HG03460 (cell line): ENCODE data around the gene TNRC6A.
"Not testable (repeated sequence)": the region's sequence is repeated elsewhere in the genome, so short reads cannot be mapped to it uniquely, and the experiment has no call there.

Experiments
- ATAC-seq: cut with Tn5 transposase; IDR thresholded peaks from one replicate; pipeline ENCODE4 v1.9.1; 2021; ENCODE audit not compliant: unreplicated experiment

TNRC6A gene

DNA sequence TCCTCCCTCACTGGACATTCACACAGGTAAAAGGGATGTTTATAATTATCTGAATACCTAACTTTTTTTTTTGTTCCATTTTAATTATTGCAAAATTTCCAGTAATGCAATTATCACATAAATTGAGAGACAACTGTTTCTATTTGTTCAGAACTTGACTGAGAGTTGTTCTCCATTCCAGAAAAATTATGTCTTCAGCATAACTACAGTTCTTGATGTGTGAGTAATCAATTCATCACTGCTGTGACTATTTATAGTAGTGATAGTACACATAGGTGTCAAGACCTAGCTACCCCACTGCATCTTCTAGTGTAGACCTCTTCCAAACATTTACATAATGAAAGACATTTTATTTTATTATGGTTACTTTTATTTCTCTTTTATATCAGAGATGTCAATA lies 5.8 kb upstream of the TNRC6A start:
- ATAC-seq = no peak

DNA sequence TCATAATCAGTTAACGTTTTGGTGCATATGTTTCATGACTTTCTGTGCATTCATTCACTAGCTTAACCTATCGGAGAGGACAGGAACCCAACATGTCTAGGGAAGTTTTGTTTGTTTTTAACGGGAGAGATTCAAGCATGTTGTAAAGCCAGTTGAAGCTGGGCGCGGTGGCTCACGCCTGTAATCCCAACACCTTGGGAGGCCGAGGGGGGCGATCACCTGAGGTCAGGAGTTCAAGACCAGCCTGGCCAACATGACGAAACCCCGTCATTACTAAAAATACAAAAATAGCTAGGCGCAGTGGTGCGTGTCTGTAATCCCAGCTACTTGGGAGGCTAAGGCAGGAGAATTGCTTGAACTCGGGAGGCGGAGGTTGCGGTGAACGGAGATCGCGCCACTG lies 1.4 kb upstream of the TNRC6A start:
- ATAC-seq = no peak

DNA sequence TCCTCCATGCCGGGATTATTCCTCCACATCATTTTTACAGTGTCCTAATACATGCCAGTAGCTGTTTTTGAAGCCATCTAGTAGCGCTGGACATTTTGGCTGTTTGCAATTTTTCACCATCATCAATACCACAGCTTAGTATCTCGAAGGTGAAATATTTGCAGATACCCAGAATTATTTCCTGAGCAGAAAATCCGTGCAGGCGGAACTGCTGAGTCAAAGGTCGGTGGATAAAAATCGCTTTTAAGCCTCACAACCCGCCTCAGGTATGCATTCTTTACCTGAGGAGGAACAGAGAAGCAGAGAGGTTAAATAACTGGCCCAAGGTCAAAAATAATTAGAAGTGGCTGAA lies 584 bp upstream of the TNRC6A start:
- no peak for ATAC-seq

DNA sequence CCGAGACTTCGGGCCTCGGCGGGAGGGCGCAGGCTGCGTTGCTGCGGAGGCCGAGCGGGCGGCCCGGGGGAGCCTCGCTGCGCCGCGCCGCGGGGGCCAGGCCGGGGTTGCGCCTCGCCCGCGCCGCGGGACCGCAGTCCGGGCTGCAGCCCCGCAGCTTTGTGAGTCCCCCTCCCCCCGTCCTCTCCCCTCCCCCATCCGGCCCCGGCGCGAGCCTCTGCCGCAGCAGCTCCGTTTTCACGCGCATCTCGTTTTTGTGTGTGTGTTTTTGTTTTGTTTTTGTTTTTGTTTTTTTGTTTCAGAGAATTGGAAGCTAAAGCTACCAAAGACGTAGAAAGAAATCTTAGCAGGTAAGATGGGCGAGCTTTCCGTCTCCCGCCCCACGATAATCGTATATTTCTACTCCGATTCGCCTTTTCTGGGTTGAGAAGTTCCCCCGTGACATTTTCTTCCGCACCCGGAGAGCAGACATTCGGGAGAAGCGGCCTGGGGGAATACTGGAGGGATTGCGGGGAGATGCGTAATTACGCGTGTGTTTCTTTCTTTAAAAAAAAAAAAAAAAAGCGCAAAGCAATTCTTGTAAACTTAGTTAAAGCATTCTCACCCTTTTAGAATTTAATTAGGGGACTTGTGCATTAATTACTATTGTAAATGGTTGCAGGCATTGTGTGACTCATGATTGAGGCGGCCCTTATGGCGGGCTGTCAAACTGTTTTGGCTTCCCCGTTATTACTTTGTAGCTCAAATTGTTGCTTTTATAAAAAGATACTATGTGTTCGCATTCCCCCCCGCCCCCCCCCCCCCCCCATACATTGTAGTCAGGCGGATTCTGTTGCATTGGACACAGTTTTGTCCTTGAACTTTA lies 732 bp downstream of the TNRC6A start:
- peak; percentile 35 for ATAC-seq

DNA sequence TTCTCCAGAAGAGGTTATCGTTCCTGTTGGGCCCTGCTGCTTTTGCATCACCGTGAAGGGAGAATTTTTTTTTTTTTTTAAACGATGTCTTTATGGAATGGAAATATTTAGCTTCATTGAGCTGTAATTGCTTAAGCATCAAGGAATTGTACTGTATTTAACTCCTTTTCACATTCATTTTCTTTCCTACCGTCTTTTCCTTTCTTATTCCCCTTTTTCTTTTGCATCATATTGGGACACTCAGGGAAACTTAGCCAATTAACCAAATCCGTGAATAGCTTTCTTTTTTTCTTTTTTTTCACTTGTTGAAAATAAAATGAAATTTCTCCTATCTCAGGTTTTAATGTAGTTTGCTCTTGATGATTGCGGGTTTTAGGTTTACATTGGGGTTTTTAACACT lies 1.5 kb downstream of the TNRC6A start:
- no peak for ATAC-seq

DNA sequence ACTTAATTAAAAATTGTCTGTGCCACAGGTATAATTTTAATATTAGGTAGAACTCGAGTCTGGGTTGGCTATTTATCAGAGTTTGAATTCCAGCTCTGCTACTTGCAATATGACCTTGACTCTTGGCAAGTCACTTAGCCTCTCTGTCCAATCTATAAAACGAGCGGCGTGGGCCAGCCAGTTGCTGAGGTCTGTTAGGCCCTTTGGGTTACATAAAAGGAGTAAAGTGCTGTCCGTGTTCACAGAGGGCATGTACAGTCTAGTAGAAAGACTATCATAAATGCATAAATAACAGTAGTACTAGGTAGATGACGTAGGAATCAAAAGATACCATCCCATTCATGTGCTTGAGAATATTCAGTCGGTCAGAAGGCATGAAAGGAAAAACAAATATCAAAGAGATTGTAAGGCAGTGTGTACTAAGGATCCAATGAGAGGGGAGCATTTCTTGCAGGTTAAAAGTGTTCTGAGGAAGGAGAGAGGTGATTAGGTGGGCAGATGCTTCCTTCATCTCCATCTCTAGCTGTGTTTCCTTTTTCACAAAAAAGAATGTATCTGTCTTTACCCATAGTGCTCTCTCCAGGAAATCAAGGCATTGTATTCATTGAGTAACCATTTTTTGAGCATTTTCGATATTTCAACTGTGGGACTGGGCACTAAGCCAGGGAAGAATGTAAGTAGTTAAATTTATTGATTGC lies 2.4 kb downstream of the TNRC6A start:
- no peak for ATAC-seq

DNA sequence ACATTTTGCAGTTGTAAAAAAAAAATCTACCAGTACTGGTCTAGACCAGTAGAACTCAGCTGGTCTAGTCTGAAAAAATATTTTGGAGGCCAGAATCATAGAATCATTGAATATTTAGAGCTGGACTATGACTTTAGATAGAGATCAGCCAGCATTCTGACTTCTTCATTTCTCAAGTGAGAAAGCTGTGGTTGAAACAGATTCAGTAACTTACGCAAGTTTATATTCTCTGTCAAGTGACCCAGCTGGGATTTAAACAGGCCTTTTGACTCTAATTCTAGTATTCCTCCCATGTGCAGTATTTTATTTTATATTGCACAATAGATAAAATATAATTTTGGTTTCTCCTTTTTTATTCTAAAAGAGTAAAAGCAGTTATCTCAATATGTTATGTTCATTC lies 4.9 kb downstream of the TNRC6A start:
- no peak for ATAC-seq

DNA sequence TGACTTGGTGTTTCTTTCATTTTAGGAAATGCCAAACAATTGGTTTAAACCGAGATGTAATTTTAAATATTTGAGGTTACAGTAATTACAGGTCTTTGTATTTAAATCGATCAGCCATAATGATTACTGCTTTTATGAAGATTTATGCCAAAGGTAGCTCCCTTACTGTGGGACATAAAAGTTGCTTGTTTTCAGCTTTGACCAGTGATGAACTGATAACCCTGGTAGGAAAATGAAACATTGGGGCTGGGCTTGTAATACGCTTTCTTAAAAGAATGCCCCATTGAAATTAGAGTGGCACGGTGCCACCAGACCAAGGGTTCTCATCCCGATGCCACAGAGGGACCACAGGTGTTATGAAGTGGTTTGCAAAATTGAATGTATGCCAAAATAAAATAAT lies 7.3 kb downstream of the TNRC6A start:
- no peak for ATAC-seq

DNA sequence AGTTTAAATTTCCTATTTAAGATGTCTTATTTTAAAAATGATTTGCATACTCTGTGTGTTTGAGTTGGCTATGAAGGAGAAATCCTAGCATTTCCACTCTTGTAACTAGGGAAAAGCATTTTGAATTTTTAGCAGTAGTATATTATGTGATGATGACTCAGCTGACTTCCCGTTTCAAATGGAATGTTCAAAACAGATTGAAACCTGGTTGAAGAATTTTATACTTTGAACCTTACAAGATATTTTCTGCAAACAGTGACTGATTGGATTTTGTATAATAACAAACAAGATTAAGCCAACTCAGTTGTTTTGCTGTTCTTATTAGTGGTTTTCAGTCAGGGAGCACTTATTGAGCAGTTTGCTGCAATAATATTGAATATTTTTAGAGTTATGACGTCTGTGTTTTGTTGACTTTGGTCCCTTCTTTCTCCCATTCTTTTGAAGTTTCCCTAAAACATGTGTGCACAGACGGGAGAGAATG lies 8.0 kb downstream of the TNRC6A start:
- no peak for ATAC-seq

DNA sequence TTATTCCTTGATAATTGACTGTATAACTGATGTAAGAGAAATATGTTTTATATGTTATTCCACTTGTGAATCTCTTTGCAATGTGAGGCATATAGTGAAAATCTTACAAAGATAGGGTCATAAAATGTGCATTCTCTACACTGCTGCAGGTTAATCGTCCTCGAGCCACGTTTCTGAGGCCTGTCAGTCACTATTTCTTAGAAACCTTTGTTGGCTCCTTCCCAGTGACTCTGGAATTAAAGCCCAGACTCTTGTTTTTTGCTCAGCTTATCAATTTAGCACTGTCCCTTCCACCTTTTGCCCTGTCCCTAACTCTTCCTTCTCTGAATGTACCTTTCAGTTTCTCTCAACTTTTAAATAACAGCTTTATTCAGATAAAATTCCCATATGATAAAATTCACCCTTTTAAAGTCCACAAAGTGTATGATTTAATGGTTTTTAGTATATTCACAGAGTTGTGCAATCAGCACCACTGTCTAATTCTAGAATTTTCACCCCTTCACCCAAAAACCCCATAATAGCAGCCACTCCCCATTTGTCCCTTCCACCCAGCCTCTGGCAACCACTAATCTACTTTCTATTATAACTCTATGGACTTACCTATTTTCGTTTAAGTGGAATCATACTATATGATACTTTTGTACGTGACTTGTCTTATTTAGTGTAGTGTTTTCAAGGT lies 8.6 kb downstream of the TNRC6A start:
- no peak for ATAC-seq

DNA sequence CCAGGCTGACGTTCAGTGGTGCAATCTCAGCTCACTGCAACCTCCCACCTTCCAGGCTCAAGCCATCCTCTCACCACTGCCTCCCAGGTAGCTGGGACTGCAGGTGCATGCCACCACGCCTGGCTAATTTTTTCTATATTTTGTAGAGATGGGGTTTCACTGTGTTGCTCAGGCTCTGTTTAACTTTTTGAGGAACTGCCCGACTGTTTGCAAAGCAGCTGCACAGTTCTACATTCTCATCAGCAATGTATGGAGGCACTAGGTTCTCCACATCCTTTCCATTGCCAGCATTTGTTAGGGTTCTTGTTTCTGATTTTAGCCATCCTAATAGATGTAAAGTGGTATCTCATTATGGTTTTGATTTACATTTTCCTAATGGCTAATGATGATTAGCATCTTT lies 9.4 kb downstream of the TNRC6A start:
- ATAC-seq = no peak

DNA sequence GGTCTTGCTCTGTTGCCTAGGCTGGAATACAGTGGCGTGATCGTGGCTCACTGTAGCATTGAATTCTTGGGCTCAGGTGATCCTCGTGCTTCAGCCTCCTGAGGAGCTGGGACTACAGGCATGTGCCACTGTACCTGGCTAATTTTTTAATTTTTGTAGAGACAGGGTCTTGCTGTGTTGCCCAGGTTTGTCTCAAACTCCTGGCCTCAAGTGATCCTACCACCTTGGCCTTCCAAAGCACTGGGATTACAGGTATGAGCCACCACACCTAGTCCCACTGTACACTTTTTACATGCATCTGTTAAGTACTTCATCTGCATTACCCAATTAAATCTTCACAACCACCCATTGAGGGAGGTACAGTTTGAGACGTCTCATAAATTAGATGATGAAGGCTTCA lies 12.4 kb downstream of the TNRC6A start:
- ATAC-seq = no peak

DNA sequence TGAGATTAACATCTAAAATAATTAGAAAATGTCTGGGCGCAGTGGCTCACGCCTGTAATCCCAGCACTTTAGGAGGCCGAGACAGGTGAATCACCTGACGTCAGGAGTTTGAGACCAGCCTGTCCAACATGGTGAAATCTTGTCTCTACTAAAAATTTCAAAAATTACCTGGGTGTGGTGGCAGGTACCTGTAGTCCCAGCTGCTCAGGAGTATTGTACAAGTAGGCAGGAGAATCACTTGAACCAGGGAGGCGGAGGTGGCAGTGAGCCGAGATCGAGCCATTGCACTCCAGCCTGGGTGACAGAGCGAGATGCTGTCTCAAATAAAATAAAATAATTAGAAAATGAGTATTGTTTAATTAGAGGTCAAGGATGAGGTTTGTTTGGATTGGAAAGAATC lies 13.2 kb downstream of the TNRC6A start:
- ATAC-seq = not testable (repeated sequence)

DNA sequence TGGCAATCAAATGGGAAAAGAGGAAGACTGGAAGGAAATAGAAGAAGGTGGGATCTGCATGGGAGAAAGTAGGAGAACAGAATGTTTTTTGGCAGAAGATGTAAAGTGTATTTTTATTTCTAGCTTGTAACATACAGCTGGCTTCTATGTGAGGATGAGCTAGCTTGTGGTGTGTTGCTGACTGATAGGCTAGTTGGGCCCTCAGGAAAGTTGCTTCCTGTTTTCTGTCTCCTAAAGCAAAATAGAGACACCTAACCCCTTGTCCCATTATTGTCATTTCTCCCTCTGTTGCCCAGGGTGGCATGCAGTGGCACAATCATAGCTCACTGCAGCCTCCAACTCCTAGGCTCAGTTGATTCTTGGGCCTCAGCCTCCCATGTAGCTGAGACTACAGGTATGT lies 15.9 kb downstream of the TNRC6A start:
- no peak for ATAC-seq

DNA sequence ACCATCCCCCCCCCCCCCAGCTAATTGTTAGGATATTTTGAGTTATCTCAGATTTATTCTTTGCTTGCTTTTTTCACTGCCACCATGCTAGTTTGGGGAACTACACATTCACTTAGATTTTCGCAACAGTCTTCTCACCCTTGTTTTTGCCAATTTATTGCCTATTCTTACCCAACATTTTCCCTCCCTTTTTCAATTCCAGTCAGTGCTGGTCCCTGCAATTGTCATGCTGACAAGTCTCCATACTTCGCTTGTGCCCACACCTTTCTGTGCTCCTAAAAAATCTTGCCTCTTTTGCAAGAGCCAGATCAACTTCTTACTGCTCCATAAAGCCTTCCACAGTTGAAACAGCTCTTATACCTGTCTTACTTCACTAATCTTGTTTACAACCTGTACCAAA lies 16.3 kb downstream of the TNRC6A start:
- ATAC-seq = no peak

DNA sequence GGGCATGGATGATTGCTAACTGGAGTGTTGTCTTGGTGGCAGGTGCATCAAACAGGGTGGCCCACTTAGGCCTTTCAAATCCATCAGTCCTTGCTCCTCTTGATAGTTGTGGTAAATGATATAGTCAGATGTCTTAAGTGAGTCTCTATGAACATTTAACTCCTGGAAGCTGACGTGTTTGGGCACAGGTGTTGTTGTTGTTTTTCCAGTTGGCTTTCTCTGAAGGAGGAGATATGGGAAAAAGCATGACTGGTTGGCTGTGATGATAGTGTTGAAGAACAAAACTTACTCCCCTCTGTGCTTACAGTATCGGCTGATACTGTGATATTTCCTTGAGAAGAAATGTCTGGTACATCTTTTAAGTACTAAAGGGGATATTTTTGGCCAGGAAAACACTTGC lies 18.0 kb downstream of the TNRC6A start:
- ATAC-seq = no peak

DNA sequence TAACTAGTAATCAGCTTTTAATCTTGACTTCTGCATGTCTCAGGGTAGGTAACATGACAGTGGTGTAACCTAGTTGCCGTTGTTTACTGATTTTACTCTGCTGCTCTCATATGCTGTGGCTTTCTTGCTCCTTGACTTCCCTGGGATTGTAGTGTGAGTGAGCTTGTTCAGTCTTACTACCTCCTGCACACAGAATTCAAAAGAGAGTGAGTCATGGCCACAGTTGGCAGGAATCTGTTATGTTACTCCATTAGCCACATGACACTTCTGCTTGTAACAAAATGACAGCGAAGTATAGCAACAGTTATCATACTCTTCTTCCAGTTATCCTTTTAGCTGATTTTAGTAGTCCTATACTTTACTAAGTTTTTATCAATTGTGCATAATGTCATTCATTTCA lies 18.8 kb downstream of the TNRC6A start:
- ATAC-seq = no peak

DNA sequence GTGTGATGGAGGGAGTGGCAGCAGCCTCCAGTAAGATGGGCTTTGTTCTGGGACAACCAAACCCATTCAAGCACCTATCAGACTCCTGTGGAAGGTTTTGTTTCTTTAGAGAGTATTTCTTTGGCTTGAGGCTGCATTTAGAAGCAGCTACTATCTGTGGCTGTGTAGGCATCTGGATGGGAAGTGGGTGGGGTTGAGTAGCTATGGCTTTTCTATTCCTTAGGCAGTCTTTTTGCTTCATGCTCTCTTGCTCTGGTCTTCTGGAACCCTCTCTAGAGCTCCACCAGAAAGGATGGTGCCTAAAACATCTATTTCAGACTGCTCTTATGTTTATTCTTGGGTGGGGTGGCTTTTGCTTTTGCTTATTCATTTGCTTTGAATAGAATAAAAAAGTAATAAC lies 19.9 kb downstream of the TNRC6A start:
- no peak for ATAC-seq

DNA sequence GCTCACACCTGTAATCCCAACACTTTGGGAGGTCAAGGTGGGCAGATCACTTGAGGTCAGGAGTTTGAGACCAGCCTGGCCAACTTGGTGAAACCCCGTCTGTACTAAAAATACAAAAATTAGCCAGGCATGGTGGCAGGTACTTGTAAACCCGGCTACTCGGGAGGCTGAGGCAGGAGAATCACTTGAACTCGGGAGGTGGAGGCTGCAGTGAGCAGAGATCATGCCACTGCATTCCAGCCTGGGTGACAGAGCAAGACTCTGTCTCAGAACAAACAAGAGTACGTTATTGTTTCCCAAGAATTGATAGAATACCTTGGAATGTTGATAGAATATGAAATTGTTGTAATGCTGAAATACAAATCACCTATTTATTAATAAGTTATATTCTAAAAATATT lies 20.4 kb downstream of the TNRC6A start:
- ATAC-seq = not testable (repeated sequence)

DNA sequence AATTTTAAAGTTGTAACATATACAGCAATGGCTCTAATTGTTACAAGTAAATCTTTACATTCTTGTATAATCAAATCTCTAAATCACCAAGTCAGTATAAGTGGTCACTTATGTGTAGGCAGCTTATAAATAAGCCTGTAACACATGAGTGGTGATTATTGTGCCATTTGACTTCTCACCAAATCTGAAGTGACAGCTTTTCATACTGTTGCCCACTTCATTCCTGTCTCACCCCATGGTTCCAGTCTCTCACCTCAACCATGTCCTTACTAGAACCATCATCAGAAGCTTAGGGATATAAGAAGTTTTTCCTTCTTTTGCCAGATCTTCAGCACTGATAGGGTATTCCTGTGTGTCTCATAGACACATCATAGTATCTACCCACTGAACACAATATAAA lies 23.5 kb downstream of the TNRC6A start:
- no peak for ATAC-seq

DNA sequence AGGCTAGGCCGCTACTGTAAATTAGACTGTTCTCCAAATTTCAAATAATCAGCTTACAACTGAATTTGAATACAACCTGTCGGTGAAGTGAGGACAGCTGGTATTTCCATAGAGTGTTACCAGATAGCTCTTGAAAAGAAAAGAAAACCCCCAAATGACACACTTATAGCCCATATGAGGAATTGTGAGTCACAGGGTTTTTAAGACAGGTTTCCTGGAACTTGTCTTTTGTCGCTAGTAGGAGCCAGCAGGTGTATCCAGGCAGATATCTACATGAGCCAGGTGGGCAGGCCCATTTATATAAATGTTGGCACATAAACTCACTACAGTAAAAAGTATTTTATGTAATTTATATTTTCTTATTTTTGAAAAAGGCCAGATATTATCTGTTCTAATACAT lies 24.0 kb downstream of the TNRC6A start:
- ATAC-seq = no peak

DNA sequence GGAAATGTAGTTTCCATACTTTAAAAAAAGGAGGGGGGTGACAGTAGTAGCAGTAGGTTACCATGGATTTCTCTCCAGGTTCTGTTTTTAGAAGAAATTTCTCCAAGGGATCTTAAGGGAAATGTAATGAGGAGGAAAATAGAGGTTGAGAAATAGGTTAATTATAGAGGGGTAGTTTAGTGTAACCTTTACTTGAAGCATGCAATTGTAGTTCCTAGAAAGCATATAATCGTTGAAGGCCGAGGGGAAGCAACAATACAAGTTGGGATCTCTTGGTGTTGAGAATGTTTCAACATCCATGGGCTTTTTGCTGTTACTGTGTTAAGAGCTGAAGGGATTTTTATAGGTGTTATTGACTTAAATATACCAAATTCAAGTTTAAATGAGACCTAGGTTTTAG lies 25.1 kb downstream of the TNRC6A start:
- no peak for ATAC-seq
